Measurements from ENCODE around the gene CENPT.

The CENPT gene

GRCh38 chr16:67847064-67847861, at the start of gene CENPT:
Gene CENPT (minus strand): TSS chr16:67847693. CDS start chr16:67833859, 13,834 bp downstream.
- peak; percentile 66 for DNase-seq

- DNase-seq, result no peak
Observed at GRCh38 chr16:67897231-67897630, 49.7 kb upstream of the CENPT start.

- no peak for DNase-seq
Observed at GRCh38 chr16:67893743-67894399, 46.4 kb upstream of the CENPT start.

- peak; percentile 93 for DNase-seq
Observed at GRCh38 chr16:67892899-67893742, 45.6 kb upstream of the CENPT start, which contains the start of gene PSKH1. Gene PSKH1 (plus strand): TSS chr16:67893254. CDS start chr16:67908750, 15,496 bp downstream.

- DNase-seq, result no peak
Observed at GRCh38 chr16:67892375-67892774, 44.9 kb upstream of the CENPT start.

- no peak for DNase-seq
Observed at GRCh38 chr16:67888331-67888730, 40.8 kb upstream of the CENPT start.

- no peak for DNase-seq
Observed at GRCh38 chr16:67886387-67886786, 38.9 kb upstream of the CENPT start.

GRCh38 chr16:67885976-67886375, 38.5 kb upstream of the CENPT start:
- no peak for DNase-seq

- DNase-seq, result no peak
Observed at GRCh38 chr16:67885545-67885944, 38.1 kb upstream of the CENPT start.

- DNase-seq, result peak; percentile 83
Observed at GRCh38 chr16:67884684-67885083, 37.2 kb upstream of the CENPT start, which contains the start of gene NRN1L. Gene NRN1L (plus strand): TSS chr16:67884885. CDS start chr16:67884904, 19 bp downstream.

GRCh38 chr16:67883872-67884261, 36.4 kb upstream of the CENPT start:
- DNase-seq, result peak; percentile 55

- no peak for DNase-seq
Observed at GRCh38 chr16:67883146-67883871, 35.8 kb upstream of the CENPT start.

- DNase-seq, result no peak
Observed at GRCh38 chr16:67882374-67883145, 35.1 kb upstream of the CENPT start.

- no peak for DNase-seq
Observed at GRCh38 chr16:67881621-67882161, 34.2 kb upstream of the CENPT start.

- no peak for DNase-seq
Observed at GRCh38 chr16:67880584-67880983, 33.1 kb upstream of the CENPT start.

GRCh38 chr16:67879936-67880335, 32.4 kb upstream of the CENPT start:
- DNase-seq, result no peak

- no peak for DNase-seq
Observed at GRCh38 chr16:67879462-67879861, 32.0 kb upstream of the CENPT start.

- DNase-seq, result no peak
Observed at GRCh38 chr16:67878846-67879245, 31.4 kb upstream of the CENPT start.

GRCh38 chr16:67878232-67878631, 30.7 kb upstream of the CENPT start:
- no peak for DNase-seq

GRCh38 chr16:67877064-67877463, 29.6 kb upstream of the CENPT start:
- no peak for DNase-seq

GRCh38 chr16:67874372-67874771, 26.9 kb upstream of the CENPT start:
- no peak for DNase-seq
